ENCODE measurements around the gene LAD1.

The LAD1 gene

GRCh38 chr1:201355471-201355870, 43.7 kb downstream of the LAD1 start:
- peak overlapping the region; percentile 44 for H3K27ac ChIP-seq
- ChIA-PET POLR2A (ENCODE audit: low non-redundant PET) (interaction anchor here (0.6 kb wide), 1 partner anchor 21 kb away, joined by 3 read pairs; no protein-coding TSS in a partner anchor), CTCF (interaction anchor here (0.6 to 4.0 kb wide), 2 partner anchors 101 to 286 kb away, joined by 3 to 21 read pairs; no protein-coding TSS in a partner anchor)
- DNase-seq (ENCODE audit: low spot score): no peak
- TF ChIP-seq CTCF (conservative IDR thresholded peaks at IDR 0.05; ENCODE audit: low read depth): no peak

GRCh38 chr1:201354901-201355295, 44.2 kb downstream of the LAD1 start:
- TF ChIP-seq CTCF (conservative IDR thresholded peaks at IDR 0.05; ENCODE audit: low read depth): no peak
- CTCF ChIA-PET: interaction anchor here (0.6 to 4.0 kb wide), 4 partner anchors 9 to 285 kb away, joined by 3 to 21 read pairs (median 4); no protein-coding TSS in a partner anchor
- peak overlapping the region; percentile 44 for H3K27ac ChIP-seq
- no peak for DNase-seq (ENCODE audit: low spot score)
- POLR2A ChIA-PET (ENCODE audit: low non-redundant PET): no interaction called here

- TF ChIP-seq CTCF (conservative IDR thresholded peaks at IDR 0.05; ENCODE audit: low read depth): no peak
- CTCF ChIA-PET: interaction anchor here (0.6 to 4.0 kb wide), 3 partner anchors 8 to 100 kb away, joined by 3 to 21 read pairs (median 5); no protein-coding TSS in a partner anchor
- no peak for DNase-seq (ENCODE audit: low spot score)
- H3K27ac ChIP-seq: peak overlapping the region; percentile 53
- POLR2A ChIA-PET (ENCODE audit: low non-redundant PET): no interaction called here
Observed at GRCh38 chr1:201354151-201354900, 44.8 kb downstream of the LAD1 start.

- TF ChIP-seq CTCF (conservative IDR thresholded peaks at IDR 0.05; ENCODE audit: low read depth): no peak
- CTCF ChIA-PET: interaction anchor here (0.6 to 4.0 kb wide), 5 partner anchors 8 to 273 kb away, joined by 3 to 21 read pairs (median 4); no protein-coding TSS in a partner anchor
- peak overlapping the region; percentile 53 for H3K27ac ChIP-seq
- DNase-seq (ENCODE audit: low spot score): peak; percentile 64
- POLR2A ChIA-PET (ENCODE audit: low non-redundant PET): interaction anchor here (0.6 to 0.8 kb wide), 2 partner anchors 46 to 71 kb away, joined by 4 to 5 read pairs; no protein-coding TSS in a partner anchor
Observed at GRCh38 chr1:201353186-201353940, 45.8 kb downstream of the LAD1 start.

GRCh38 chr1:201351617-201352016, 47.5 kb downstream of the LAD1 start:
- ChIA-PET POLR2A (ENCODE audit: low non-redundant PET) (no interaction called here), CTCF (no interaction called here)
- DNase-seq (ENCODE audit: low spot score): no peak
- no peak overlapping the region for H3K27ac ChIP-seq
- no peak for TF ChIP-seq CTCF (conservative IDR thresholded peaks at IDR 0.05; ENCODE audit: low read depth)

GRCh38 chr1:201350884-201351283, 48.2 kb downstream of the LAD1 start:
- ChIA-PET POLR2A (ENCODE audit: low non-redundant PET) (no interaction called here), CTCF (interaction anchor here (1.4 to 6.0 kb wide), 2 partner anchors 9 to 20 kb away, joined by 5 to 132 read pairs; no protein-coding TSS in a partner anchor)
- no peak for DNase-seq (ENCODE audit: low spot score)
- no peak overlapping the region for H3K27ac ChIP-seq
- no peak for TF ChIP-seq CTCF (conservative IDR thresholded peaks at IDR 0.05; ENCODE audit: low read depth)
